Epithelial cell of esophagus (primary cell): Measurements from ENCODE around the gene IRF2BP2.

ENCODE experiments used
- DNase-seq: peaks from one replicate; pipeline ENCODE4 v3.0.0; 2010; ENCODE audit warnings: low read depth
- H3K4me3 ChIP-seq: 2 replicates; pipeline ENCODE4 v1.5.1; 2011; ENCODE audit warnings: mild to moderate bottlenecking, low read length, control low read depth
- CTCF ChIP-seq: IDR thresholded peaks from 2 replicates; pipeline ENCODE4 v1.5.1; 2011; ENCODE audit warnings: low read depth, mild to moderate bottlenecking, low read length, control low read depth, inconsistent platforms; ENCODE audit not compliant: insufficient read depth; ENCODE audit errors: missing control alignments

IRF2BP2 gene

GRCh38 chr1:234559902-234560676, 49.9 kb downstream of the IRF2BP2 start:
- DNase-seq = no peak
- TF ChIP-seq CTCF = no peak
- H3K4me3 ChIP-seq = no peak overlapping the region

GRCh38 chr1:234559152-234559901, 50.7 kb downstream of the IRF2BP2 start:
- no peak overlapping the region for H3K4me3 ChIP-seq
- TF ChIP-seq CTCF = no peak
- DNase-seq = no peak

- TF ChIP-seq CTCF = no peak
- H3K4me3 ChIP-seq = no peak overlapping the region
- no peak for DNase-seq
Measured at GRCh38 chr1:234558330-234558836, 51.6 kb downstream of the IRF2BP2 start.

GRCh38 chr1:234556245-234556943, 53.6 kb downstream of the IRF2BP2 start:
- H3K4me3 ChIP-seq = no peak overlapping the region
- DNase-seq = no peak
- TF ChIP-seq CTCF = no peak

GRCh38 chr1:234555390-234556024, 54.5 kb downstream of the IRF2BP2 start:
- no peak for TF ChIP-seq CTCF
- no peak for DNase-seq
- H3K4me3 ChIP-seq = no peak overlapping the region

- TF ChIP-seq CTCF = no peak
- no peak for DNase-seq
- H3K4me3 ChIP-seq = no peak overlapping the region
Measured at GRCh38 chr1:234554698-234555311, 55.2 kb downstream of the IRF2BP2 start.
